A673 (cell line): ENCODE measurements around the gene HTR2A. TPM values are rescaled to one million over a fixed set of nuclear protein-coding genes. Genes with fewer than 3 reads are reported as not detected.

Experiments
- BruUV-seq: library from RNA; stranded (reverse); fragments of 400-500 nt; replicated peaks from 2 replicates; lab custom pipeline; 2021; lab: Mats Ljungman, UMichigan
- CTCF ChIA-PET: fragments of 300-600 bp; sonication (Branson Sonifier 250); formaldehyde crosslinking; loops from one replicate; lab custom pipeline; 2022; ENCODE audit warnings: antibody characterized with exemption; lab: Charles Lee
- POLR2A ChIA-PET: fragments of 300-600 bp; sonication (Branson Sonifier 250); formaldehyde crosslinking; loops from one replicate; lab custom pipeline; 2022; ENCODE audit warnings: antibody characterized with exemption; ENCODE audit not compliant: low non-redundant PET; lab: Charles Lee
- DNase-seq: peaks from one replicate; pipeline ENCODE4 v3.0.0-alpha.2; 2015; ENCODE audit warnings: low spot score
- H3K27ac ChIP-seq: fragments of 200-600 bp; sonication (generic); 2 replicates; pipeline ENCODE4 v1.5.1; 2016; ENCODE audit warnings: mixed run types, low read depth, mild to moderate bottlenecking, mixed read lengths, antibody characterized with exemption, low read length; ENCODE audit not compliant: poor library complexity, severe bottlenecking
- H3K27me3 ChIP-seq: fragments of 200-600 bp; sonication (generic); replicated peaks from 2 replicates; pipeline ENCODE4 v1.6.1; 2017; ENCODE audit warnings: mixed run types, low read depth, mild to moderate bottlenecking, mixed read lengths, antibody characterized with exemption, low read length; ENCODE audit not compliant: insufficient read depth, poor library complexity
- H3K36me3 ChIP-seq: fragments of 200-600 bp; sonication (generic); 2 replicates; pipeline ENCODE4 v1.6.1; 2016; ENCODE audit warnings: mixed run types, mild to moderate bottlenecking, mixed read lengths, antibody characterized with exemption, low read length; ENCODE audit not compliant: insufficient read depth, poor library complexity, severe bottlenecking
- H3K4me1 ChIP-seq: fragments of 200-600 bp; sonication (generic); 2 replicates; pipeline ENCODE4 v1.6.1; 2017; ENCODE audit warnings: mixed run types, mild to moderate bottlenecking, mixed read lengths, antibody characterized with exemption, low read length; ENCODE audit not compliant: insufficient read depth, poor library complexity, severe bottlenecking
- H3K4me3 ChIP-seq: fragments of 200-600 bp; sonication (generic); 2 replicates; pipeline ENCODE4 v1.5.1; 2016; ENCODE audit warnings: low read depth, mixed run types, mild to moderate bottlenecking, mixed read lengths, low read length; ENCODE audit not compliant: poor library complexity, severe bottlenecking
- H3K9me3 ChIP-seq: fragments of 200-600 bp; sonication (generic); 2 replicates; pipeline ENCODE4 v1.6.1; 2016; ENCODE audit warnings: mixed run types, low read depth, mild to moderate bottlenecking, mixed read lengths, antibody characterized with exemption, low read length; ENCODE audit not compliant: poor library complexity, severe bottlenecking
- EZH2 ChIP-seq: fragments of 200-600 bp; sonication (generic); IDR thresholded peaks from 2 replicates; pipeline ENCODE4 v1.6.1; 2017; ENCODE audit warnings: borderline replicate concordance, low read depth, mild to moderate bottlenecking, mixed read lengths, antibody characterized with exemption, low read length; ENCODE audit not compliant: poor library complexity, severe bottlenecking
- intact Hi-C: fragments of 100-400 bp; cut with micrococcal nuclease; formaldehyde crosslinking; loops from one replicate; pipeline ENCODE4 v1.10.0; 2022; ENCODE audit not compliant: unreplicated experiment
- total RNA-seq: library from RNA; stranded (reverse); gene quantifications from 2 replicates; pipeline ENCODE4 v1.2.3, GENCODE V29; 2021
- TF ChIP-seq, protein P1 (sequence below): fragments of 300-800, 200-600 bp; sonication (generic); conservative IDR thresholded peaks from 2 replicates; pipeline ENCODE4 v1.5.1; 2017; ENCODE audit warnings: low read depth, mild to moderate bottlenecking, antibody characterized with exemption, low read length, moderate library complexity, mixed read lengths

Gene HTR2A
- total RNA-seq, 1 experiment from 2014 or later = not detected

DNA sequence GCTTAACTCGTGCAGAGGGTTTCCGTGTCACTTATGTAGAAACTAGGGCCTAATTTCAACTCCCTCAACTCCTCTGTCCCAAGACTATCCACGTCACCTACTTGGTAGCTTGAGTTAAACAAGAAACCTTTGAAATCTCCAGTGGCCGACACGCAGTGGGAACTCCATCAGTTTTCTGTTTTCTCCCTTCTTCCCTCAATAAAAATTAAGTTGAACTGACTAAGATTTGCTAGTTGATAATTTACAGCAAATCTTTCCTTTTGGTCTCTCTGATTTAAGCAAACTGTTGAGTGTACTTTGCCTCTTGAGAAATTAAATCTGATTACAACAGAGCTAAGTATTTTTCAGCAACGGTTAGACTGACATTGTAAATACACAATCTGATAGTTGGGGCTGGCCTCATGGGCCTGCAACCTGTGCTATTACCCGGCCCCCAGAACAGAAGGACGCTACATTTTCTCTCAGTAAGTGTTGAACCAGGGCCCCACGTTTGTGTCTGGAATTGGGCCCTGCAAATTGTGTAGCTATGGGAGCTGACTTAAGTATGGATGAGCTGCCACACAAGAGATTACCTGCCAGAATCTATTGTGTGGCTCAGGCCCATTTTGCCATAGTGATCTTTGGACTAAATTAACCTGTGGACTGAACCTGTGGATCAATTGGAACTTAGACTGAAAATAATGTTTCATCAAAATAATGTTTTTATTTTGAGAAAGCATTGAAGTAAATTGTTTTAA lies 99.2 kb downstream of the HTR2A start:
- peaks cover 7% of the 10 kb centered on the region for H3K36me3 ChIP-seq
- peak overlapping the region; percentile 69 for H3K4me3 ChIP-seq
- no peaks in the 10 kb centered on the region for H3K27me3 ChIP-seq
- peaks cover 19% of the 10 kb centered on the region for H3K4me1 ChIP-seq
- H3K9me3 ChIP-seq = no peaks in the 10 kb centered on the region
- CTCF ChIA-PET = no interaction called here
- POLR2A ChIA-PET = no interaction called here
- intact Hi-C loops = no loop called here
- no peak for TF ChIP-seq EZH2
- TF ChIP-seq, protein P1, sequence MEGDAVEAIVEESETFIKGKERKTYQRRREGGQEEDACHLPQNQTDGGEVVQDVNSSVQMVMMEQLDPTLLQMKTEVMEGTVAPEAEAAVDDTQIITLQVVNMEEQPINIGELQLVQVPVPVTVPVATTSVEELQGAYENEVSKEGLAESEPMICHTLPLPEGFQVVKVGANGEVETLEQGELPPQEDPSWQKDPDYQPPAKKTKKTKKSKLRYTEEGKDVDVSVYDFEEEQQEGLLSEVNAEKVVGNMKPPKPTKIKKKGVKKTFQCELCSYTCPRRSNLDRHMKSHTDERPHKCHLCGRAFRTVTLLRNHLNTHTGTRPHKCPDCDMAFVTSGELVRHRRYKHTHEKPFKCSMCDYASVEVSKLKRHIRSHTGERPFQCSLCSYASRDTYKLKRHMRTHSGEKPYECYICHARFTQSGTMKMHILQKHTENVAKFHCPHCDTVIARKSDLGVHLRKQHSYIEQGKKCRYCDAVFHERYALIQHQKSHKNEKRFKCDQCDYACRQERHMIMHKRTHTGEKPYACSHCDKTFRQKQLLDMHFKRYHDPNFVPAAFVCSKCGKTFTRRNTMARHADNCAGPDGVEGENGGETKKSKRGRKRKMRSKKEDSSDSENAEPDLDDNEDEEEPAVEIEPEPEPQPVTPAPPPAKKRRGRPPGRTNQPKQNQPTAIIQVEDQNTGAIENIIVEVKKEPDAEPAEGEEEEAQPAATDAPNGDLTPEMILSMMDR = no peak
- no peak for DNase-seq
- BruUV-seq = no TSS peak
- H3K27ac ChIP-seq = peak overlapping the region; percentile 83

DNA sequence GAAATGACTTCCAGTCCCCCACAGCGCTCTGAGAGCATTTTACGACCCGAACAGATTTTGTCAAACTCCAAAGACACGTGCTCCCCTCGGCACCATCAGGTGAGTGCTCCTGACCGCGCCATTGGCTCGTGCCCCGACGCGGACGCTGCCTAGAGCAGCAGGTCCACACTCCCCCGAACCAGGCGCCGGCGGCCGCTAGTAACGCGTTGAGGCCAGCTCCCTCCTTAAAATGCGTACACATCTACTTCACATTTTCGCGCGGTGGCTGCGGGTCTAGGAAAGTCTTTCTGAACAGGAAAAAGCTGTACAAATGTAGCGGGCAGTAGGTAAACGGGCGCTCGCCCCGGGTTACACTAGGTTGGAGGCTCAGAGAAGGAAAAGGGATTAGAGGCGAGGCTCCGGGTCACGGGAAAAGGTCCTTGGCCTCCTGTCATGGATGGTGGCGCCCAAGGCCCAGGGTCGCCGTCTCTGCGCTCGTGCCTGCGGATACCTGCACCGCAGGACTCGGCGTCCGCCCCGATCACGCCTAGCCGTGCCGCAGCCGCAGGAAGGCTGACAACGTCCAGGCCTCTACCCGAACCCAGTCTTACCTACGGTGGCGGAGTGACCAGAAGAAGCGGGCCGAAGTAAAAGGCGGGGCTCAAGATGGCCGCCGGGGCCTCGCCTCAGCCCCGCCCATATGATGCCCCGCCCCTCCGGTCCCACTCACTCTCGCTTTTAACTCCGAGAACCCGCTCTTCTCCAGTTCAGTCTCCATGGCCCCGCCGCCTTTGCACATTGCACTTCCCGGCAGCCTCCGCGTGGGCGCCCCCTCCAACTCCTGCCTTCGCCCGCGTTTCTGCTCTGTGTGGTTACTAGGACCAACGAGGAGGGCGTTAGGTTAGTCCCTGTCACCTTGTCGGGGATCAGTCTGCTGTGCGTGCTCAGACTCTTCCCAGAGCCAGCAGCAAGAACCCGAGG lies 100.1 kb downstream of the HTR2A start, which contains the start of gene ESD:
Gene ESD (minus strand): TSS at position 647 of the 960 bp plus-strand sequence. CDS start 5,748 bp downstream, outside the sequence.
- H3K4me1 ChIP-seq = peaks cover 19% of the 10 kb centered on the region
- TF ChIP-seq EZH2 = no peak
- TF ChIP-seq, protein P1 = no peak
- POLR2A ChIA-PET = no interaction called here
- peaks cover 12% of the 10 kb centered on the region for H3K36me3 ChIP-seq
- H3K27me3 ChIP-seq = no peaks in the 10 kb centered on the region
- H3K27ac ChIP-seq = peak within 1 kb of the TSS; percentile 83
- CTCF ChIA-PET = no interaction called here
- no TSS peak for BruUV-seq
- intact Hi-C loops = no loop called here
- H3K9me3 ChIP-seq = no peaks in the 10 kb centered on the region
- H3K4me3 ChIP-seq = peak within 1 kb of the TSS; percentile 69
- DNase-seq = peak; percentile 96

DNA sequence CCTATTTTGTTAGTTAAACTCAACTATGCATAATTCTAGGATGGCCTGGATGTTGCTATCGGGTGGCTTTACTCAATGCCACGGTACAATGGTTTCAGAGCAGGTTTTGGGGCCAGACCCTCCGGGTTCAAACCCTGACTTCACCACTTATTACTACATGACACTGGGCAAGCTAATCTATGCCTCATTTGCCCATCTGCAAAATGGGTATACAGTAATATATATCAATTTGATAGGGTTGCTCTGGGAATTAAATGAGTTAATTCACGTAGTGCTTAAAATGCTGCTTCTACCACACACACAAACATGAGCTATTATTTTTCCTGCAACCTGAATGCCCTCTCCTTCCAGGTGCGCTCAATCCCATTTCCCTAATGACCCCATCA lies 100.7 kb downstream of the HTR2A start:
- intact Hi-C loops = no loop called here
- BruUV-seq = TSS peak; percentile 71
- H3K27ac ChIP-seq = peak overlapping the region; percentile 83

More for the DNA sequence above, 100.7 kb downstream of the HTR2A start:
- Histone ChIP-seq H3K4me1 (peaks cover 19% of the 10 kb centered on the region), H3K4me3 (peak overlapping the region; percentile 69), H3K36me3 (peaks cover 18% of the 10 kb centered on the region), H3K27me3 (no peaks in the 10 kb centered on the region), H3K9me3 (no peaks in the 10 kb centered on the region)
- ChIA-PET CTCF (no interaction called here), POLR2A (no interaction called here)
- TF ChIP-seq, protein P1 = no peak
- TF ChIP-seq EZH2 = no peak
- DNase-seq = no peak
